T-helper 1 cell (primary cell): Measurements from ENCODE around the gene CX3CR1.

Source experiments
- DNase-seq, 5 donors: peaks; one replicate each; pipeline ENCODE4 v3.0.0-alpha.2; 2012 to 2020

Gene CX3CR1

DNA sequence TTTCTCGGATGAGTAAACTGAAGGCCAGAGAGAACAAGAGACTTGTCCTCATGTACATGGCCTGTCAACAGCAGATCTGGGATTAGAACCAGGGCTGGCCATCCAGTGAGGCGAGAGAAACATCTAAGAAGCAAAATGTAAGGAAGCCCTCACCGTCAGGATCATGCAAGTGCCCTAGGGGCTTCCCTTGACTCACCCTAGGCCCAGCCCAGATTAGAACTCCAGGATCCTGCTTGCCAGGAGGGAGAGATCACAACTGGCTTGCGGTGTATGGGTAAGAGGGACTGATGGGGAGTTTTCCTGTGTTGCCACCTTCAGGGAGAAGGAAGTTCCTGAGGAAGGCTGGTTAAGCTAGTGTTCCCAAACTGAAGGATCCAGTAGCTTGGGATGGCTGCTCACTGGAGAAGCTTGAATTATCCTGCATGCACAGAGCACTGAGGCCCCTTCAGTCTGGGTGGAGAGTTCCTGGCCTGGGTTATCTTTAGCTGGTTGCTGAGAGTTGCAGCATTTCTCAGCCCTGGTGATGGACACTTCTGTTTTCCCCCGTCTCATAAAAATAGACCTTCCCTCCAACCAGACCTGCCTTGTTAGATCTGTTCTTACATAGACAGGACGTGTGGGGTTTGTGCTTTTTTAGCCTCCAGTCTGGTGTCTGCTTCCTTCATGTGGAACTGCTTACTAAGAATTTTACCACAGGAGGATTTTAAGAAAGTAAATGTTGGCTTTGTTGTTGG, 59.3 kb downstream of the CX3CR1 start:
- peak in 1 of 5 donors; percentile 50 for DNase-seq

DNA sequence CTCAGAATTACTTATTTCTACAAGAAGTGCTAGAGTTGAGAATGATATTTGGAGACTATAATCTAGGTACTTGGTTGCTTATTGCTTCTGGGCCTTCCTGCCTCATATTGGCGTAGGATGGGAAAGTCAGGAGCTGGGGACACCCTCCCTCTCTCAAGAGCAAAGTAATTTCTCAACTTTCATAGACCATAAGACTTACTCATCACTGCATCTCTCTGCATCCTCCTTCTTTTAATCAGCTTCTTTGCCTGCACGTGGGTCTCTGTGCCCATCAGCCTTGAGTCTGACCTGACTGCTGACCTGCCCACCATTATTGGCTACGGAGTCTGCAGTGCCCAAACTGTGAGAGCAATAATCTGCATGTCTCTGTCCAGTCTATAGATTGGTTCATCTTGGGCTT, 60.1 kb downstream of the CX3CR1 start:
- no peak for DNase-seq

DNA sequence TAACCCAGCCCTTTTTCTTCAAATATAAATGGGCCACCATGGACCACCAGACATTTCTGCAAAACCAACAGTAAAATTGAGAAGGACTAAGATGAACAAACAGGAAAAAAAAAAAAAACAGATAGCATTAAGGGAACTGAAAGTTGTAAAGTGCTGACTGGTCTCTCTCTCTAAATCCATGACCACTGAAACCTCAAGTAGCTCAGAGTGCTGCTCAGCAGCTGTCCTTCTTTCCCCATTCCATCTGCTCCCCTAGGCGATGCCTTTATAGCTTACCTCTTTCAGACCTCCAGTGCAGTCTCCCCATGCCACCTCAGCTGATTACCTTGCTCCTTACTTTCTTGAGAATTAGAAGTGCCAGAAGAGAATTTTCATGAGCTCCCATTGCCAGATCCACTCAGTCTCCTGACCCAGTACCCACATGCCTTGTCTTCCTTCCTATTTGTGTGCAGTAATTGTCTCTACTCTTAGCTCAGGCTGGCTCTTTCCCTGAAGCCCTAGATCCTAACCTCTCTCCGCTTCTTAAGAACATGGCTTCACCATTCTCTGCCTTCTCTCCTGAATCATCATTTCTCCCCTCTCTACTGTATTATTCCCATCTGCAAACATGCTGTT, 63.6 kb downstream of the CX3CR1 start:
- DNase-seq = peak in 1 of 5 donors; percentile 31

DNA sequence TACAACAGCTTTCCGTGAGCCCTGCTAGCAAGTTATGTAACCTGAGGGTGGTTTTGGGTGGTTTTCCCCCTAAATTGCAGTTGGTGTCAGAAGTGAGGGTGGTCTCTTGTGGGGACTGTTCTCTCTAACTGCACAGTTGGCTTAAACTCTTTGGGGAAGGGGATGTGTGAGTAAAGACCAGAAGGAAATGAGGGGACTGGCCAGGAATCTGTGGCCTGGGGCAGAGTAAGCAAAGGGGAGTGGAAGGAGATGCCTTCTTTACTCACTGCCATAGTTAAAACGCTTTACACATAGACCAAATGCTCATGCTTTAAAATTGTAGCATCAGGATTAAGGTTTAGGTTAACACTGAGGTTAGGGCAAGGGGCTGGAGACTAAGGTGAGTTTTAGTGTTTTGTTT, 66.2 kb downstream of the CX3CR1 start:
- DNase-seq = no peak
